GM18858 (cell line): Measurements from ENCODE around the gene FANK1.
"Not testable (repeated sequence)": the region's sequence is repeated elsewhere in the genome, so short reads cannot be mapped to it uniquely, and the experiment has no call there.

ENCODE experiments used
- ATAC-seq: cut with Tn5 transposase; IDR thresholded peaks from one replicate; pipeline ENCODE4 v1.9.1; 2021; ENCODE audit not compliant: unreplicated experiment

The FANK1 gene

DNA sequence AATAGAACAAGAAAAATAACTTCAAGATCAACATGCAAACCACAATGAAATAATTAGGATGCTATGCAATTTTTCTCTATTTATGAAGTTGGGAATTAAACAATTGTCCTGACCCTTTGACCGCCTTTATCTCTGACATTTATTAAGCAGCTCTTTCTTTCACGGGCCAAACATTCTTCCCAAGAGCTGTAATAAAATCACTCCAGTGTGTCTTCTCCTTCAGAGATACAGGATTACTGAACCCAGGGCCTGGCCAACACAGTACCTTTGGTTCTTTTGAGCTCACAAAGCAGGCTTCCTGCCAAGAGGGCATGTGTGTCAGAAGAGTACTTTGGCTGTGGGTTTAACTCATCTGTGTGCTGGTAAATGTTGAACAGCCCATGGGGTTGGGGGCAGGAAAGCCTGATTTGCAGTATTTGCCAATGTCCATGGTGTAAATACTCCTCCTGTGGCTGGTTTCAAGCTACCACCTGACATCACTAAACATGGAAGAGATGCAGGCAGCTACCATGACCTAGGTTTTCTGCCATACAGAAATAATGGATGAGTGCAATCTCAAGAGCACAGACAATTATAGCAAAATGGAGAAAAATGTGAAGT is 121.7 kb downstream of the FANK1 start:
- ATAC-seq: no peak

DNA sequence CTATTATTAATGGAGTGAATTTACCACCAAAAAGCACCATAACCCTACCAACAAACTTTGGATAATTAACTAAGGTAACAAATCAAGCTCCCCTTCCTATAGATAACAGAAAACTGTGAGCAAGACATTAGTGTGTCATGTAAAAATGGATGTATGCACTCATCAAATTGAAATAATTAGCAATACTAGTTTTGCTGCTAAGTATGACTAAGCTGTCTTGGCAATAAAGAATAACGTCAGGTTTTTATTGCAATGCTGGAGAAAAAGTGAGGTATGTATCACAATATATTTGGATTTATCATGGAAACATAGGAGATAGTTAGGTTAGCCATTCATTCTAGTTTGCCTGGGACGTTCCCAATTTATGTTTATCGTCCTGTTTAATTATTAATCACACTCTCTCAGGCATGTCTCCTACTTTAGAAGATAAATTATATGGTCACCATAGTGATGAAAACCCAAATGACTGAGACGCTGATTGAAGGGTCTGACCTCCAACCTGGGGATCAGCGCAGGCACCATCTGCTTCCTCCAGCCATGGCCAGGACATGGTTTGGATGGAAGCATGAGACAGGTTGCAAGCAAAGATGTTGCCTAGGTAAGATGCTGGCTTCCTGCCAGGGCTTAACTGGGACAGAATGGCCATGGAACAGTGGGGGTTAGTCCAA is 125.6 kb downstream of the FANK1 start:
- no peak for ATAC-seq

DNA sequence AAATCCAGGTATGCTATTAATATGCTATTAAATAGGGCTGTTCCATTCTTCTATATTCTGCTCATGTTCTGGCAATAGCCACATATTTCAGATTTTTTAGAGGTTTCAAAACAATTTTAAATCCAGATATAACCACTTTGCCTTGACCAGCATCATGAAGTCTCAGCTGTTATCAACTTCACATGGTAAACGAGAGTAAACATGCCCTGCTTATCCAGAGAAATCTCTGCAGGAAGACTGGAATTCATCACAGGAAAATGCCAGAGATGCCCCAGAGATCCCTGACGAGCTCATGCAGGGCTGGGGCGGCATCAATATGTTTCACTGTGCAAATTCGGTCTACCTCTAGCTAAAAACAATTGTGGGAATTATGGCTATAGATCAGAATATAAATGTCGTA is 126.5 kb downstream of the FANK1 start:
- ATAC-seq: no peak

DNA sequence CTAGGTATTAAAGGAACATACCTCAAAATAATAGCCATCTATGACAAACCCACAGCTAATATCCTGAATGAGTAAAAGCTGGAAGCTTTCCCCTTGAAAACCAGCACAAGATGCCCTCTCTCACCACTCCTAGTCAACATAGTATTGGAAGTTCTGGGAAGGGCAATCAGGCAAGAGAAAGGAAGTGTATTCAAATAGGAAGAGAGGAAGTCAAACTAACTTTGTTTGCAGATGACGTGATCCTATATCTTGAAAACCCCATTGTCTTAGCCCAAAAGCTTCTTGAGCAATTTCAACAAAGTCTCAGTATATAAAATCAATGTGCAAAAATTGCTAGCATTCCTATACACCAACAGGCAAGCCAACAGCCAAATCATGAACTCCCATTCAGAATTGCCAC is 131.3 kb downstream of the FANK1 start:
- ATAC-seq: no peak

DNA sequence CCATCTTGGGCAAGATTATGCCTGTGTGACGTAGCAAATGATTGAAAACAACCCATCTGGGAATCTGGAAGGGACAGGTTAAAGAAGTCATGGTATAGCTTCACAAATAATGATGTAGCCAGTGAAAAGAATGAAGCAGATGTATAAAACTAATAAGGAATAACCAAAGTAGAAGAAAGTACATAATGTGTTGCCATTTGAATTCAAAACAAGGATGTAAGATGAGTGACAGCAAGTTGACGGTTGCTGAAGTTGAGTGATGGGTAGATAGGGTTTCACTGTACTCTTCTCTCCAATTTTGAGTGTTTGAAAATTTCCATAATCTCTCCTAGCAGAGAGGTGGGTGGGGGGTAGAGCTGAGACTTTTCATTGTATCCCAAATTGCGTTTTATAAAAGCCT is 133.6 kb downstream of the FANK1 start:
- no peak for ATAC-seq

DNA sequence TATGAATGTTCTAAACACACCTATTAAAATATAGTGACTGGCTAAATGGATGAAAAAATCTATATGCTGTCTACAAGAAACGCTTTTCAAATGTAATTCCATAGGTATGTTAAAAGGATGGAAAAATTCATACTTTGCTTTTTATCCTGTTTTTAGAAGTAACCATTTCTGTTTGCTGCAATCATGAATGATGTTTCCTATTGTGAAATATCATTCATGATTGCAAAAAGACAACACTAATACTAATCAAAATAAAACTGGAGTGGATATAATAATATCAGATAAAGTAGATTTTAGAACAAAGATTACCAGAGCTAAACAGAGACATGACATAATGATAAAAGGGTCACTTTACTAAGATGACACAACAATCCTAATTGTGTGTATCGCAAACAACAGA is 138.2 kb downstream of the FANK1 start:
- no peak for ATAC-seq

DNA sequence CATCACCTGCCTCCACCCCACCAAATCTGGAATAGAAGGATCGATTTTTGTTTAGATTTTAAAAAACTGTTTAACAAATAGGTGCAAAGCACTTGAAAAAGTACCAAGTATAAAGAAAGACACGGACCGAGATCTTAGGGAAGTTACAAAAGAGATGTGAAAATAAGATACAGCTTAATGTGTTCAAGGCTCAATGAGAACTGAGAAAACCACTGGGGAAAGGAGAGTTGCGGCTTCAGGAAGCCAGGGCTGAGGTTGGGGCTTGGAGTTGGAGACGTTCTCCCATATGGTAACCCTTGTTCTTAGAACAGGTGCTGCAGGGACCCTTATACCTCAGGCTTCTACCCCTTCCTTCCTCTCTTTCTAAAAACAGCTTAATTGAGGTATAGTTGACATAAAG is 140.2 kb downstream of the FANK1 start:
- ATAC-seq: no peak

DNA sequence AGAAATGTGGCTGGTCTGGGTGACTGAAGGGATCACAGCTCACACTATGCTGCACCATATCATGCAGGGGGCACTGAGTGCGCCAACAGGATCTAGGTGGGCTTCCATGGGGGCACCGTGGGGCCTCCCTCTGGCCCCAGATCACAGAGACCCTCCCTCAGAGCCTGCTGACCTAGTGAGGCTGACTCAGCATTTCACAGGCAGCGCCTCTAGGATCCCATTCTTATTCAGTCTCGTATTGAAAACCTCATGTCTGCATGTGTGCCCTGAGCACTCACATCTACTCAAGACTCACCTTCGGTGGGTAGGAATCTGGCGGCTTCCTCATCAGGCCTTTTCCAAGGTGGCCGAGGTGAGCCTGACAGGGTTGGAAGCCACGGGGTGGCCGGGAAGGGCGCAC is 141.6 kb downstream of the FANK1 start:
- no peak for ATAC-seq

DNA sequence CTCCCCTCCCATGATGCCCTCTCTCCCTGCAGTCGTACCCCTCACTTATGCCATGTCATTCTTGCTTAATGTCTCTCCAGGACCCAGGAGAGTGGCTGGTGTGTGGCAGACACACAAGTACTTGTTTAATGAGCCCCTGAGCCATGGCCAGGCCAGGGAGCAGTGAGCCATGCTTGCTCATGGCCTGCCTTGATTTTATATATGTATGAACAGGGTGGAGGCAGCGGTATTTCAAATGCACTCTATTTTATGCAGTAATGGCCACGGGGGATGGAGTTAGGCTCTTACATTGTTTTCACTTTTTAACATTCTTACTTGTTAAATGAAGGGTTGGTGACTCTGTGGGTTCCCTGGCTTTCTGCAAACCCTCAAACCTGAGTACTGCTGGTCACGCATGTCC is 144.8 kb downstream of the FANK1 start:
- no peak for ATAC-seq

DNA sequence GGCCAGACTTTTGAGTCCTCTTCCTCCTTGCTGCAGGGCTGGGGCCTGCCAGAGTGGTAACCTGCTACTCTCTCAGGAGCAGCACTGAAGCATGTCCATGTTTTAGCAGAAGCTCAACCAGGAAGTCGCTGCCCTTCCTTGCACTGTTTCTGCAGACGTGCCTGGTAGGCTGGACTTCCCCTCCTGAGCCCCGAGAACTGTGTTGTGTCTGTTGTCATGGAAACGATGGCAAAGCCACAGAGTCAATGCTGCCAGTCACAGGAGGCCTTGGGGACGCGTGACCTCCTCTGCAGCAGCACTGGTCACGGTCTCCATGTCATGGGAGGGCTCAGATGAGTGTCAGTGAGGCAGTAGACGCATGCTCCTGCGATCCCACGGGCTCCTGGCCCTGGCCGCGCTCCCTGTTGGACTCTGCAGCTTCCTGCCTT is 145.5 kb downstream of the FANK1 start:
- peak; percentile 99 for ATAC-seq

DNA sequence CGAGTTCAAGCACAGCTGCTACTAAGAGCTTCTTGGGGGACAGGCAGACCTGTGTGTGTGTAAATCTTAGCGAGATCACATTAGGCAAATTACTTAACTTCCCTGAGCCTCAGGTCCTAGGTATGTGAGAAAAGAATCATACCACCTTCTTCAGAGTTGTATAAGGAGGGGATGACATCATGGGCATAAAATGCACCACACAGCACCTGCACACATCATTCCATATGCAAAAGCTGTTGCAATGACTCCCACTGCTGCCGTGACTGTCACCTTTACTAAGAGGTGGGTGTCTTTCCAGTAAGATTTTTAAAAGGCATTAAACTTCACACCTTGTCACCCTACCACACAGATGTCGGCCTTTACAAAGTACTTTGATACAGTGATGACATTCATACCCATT is 146.0 kb downstream of the FANK1 start:
- no peak for ATAC-seq

DNA sequence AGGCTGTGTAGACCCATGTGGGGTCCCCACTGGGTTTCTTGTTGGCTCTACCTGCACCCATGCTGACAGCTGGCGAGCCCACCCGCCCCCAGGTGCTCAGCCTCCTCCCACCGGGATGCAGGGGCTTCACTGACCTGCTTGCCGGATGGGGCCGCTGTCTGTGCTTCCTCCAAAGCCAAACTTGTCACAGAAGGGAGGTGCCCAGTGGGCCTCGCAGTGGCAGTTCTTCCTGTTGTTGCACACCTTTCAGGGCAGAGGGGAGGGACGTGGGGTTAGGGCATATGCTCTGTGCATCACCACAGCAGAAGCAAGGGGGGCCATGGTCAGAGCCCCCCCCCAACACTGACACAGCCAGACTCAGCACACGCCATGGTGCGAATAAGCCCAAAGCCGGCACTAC is 146.5 kb downstream of the FANK1 start:
- no peak for ATAC-seq

DNA sequence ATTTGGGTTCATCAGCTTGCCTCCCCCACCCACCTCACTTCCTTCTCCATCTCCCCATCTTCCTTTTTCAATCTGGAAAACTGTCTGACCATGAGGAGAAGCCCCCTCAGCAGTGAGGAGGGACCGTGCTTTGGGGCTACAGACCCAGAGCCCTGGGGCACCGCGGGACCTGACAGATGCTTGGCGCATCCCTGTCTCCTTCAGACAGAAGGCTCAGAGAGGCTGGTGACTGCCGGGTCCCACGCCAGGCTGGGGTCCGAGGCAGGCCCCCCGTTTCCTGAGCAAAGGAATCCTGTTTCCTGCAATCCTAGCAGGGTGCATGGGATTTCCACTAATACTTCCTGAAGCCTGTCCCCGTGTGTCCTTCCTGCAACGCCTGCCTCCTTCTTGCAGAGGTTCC is 147.0 kb downstream of the FANK1 start:
- ATAC-seq: no peak

DNA sequence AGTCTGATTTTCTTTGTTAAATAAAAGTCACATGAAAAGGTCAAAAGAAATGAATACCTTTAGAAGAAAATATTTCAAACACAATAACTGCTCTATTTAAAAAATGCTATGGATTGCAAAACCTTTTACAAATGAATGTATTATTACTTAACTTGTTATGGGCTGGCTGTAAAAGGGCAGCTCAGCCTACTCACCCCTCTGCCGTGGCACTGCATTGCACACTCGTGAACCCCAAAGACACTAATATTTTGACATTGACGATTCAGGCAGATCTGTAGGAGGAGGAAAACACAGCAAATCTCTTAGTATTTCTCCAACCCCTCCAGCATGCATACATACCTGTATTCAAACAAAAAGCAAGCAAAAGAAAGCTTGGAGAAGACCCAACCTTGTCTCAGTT is 149.5 kb downstream of the FANK1 start:
- no peak for ATAC-seq

DNA sequence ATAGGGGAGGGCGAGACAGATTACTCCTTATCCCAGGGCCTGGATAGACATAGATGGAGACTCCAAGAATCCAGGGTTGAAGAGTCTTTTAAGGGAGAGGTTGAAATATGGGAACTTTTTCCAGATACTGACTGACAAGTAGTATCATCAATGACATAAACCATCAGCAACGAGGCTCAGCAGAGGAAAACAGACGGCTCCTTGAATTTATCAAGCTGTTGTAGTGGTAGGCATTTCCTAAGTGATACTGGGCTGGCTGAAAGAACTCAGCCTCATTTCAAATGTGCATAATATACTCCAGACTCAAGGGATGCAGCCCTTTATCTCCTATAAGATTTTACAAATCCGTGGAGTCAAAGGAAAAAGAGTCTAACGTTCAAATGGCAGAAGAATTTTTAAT is 150.5 kb downstream of the FANK1 start:
- no peak for ATAC-seq

DNA sequence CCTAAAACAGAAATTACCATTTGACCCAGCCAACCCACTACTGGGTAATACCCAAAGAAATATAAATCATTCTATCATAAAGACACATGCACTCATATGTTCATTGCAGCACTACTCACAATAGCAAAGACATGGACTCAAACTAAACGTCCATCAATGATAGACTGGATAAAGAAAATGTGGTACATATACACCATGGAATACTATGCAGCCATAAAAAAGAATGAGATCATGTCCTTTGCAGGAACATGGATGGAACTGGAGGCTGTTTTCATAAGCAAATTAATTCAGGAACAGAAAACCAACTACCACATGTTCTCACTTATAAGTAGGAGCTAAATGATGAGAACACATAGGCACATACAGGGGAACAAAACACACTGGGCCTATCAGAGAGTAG is 151.4 kb downstream of the FANK1 start:
- ATAC-seq: not testable (repeated sequence)

DNA sequence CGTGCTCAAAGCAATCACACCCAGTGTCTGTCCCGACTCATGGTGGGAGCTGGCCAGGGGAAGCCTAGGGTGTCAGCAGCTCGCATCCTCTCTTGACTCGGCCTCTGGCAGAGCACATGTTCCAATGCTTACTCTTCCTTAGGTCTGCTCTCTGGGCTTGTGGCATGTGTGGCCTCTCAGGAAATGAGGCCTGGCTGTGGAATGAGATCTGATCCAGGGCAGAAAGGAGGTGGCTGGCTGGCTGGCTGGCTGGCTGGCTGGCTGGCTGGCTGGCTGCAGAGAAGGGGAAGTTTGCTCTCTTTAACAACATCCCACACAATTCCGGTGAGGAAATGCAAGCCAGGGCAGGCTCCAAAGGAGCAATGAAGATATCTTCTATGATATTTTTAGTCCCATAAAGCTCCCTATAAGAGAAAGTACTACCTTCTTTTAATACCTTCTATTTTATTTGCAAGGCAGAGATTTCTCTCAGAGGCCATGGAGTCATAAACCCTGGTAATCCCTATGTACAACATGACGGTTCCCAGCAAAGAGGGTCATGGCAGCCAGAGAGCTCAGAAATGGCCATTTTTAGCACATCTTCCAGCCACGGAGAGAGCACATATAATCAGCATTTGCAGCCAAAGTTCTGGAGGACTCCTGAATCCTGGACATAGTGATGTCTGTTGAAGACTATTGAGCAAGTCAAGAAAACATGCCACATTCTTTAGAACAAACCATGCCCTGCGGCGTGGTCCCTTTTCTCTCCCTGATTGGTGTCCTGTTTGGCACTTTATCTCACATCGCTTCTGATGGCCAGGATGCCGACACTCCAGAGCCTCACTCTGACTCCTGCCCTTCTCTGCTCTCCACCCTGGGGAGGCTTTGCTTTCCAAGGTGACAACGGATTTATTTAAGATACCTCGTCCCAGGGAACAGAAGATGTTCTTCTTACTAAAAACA is 153.7 kb downstream of the FANK1 start:
- ATAC-seq: no peak

DNA sequence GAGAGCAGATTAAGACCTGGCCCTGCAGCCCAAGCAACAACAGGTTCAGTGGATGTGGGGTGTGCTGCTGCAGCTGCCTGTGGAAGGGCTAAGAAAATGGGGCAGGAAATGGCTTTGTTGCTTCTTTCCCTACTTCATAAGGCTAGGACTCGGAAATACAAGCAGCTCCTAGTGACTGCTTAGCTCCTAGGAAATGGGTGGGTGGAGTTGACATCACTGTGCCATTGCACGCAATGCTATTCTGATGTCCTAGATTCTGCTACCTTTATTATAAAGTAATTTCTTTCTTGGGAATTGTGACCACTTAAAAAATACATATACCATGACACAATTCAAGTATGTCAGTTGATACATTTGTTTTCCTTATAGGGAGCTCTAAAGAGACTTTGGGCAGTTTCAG is 155.8 kb downstream of the FANK1 start:
- ATAC-seq: no peak

DNA sequence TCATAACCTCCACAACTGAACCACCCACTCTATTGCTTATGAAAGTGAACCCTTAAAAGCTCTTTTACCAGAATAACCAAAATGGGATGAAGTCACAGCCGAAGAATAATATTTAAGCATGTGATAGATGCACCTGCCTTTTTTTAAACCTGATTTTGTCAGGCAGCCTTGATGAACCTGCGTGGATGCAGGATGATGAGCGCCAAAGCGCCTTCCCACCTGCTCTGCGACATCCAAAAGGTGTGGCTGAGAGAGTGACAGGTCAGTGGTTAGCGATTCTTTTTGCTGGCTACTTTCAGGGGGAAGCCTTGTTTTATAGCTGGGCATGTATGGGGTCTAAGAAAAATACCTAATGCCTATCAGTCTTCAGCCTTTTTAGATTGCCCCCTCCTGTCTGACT is 157.8 kb downstream of the FANK1 start:
- ATAC-seq: no peak

DNA sequence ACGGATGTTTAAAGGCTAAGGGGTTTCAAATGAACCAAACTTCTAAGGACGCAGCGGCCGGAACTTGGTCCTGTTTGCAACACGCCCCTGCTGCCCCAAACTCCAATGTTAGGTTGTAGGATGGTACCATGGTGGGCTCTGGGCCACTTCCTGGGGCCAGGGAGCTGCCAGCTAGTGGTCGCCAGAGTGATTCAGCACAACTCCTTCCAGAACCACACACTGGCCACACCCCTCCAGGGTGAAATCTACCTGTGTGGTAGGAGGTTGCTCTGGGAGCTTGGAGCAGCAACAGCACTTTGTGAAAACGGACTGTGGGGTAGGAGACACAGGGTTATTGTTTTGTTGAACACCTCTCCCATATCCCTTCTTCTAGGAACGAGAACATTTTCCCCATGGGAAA is 161.1 kb downstream of the FANK1 start:
- no peak for ATAC-seq

DNA sequence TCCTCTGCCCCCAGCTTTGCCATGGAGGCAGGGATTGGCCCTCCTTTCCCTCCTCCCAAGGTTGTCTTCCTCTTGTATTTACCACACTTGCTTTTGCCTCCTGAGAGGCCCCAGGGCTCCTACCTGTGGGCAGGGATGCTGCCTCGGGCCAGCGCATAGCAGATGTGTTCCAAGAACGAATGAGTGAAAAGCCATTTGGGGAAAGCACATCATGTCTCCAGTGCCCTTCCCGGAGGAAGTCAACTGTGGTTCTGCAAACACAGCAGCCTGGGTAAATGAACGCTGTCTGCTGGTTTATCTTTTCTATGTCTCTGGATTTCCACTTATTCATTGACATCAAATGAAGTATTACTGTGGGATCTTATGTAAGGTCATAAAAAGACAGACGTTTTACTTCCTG is 161.7 kb downstream of the FANK1 start:
- no peak for ATAC-seq

DNA sequence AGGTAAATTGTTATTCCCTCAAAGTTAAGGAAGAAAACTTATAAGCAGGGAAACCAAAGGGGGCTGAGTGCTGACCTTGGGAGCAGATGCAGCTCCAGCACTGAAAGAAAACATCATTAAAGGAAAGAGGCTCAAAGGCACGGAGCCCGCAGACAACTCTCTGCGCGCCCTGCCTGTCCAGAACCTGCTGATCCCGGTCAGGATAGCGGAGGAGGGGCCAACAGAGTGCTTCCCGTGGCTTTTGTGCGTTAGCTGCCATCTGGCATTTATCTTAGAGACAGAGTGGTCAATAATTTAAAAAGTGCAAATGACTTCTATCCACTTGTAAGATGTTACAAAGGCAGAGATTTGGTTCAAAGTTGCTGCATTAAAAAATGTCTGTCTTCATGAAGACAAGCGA is 162.1 kb downstream of the FANK1 start:
- no peak for ATAC-seq
